Measurements from ENCODE around the gene INKA2.

The INKA2 gene

GRCh38 chr1:111729946-111730681 is 9.1 kb downstream of the INKA2 start:
- no peaks in the 10 kb centered on the region for H3K9me3 ChIP-seq (ENCODE audit: control insufficient read depth, insufficient read depth, low read length)
- H3K4me1 ChIP-seq (ENCODE audit: control insufficient read depth, insufficient read depth, low read length), result peaks cover 12% of the 10 kb centered on the region
- no peak overlapping the region for H3K9ac ChIP-seq (ENCODE audit: low read depth, low read length)
- H3K4me3 ChIP-seq (ENCODE audit: low read depth, low read length), result no peak overlapping the region
- peaks cover 7% of the 10 kb centered on the region for H3K36me3 ChIP-seq (ENCODE audit: control insufficient read depth, insufficient read depth, low read length)
- no peaks in the 10 kb centered on the region for H3K27me3 ChIP-seq (ENCODE audit: control insufficient read depth, insufficient read depth, low read length)

GRCh38 chr1:111729271-111729921 is 9.8 kb downstream of the INKA2 start:
- H3K27me3 ChIP-seq (ENCODE audit: control insufficient read depth, insufficient read depth, low read length), result no peaks in the 10 kb centered on the region
- peaks cover 13% of the 10 kb centered on the region for H3K4me1 ChIP-seq (ENCODE audit: control insufficient read depth, insufficient read depth, low read length)
- no peak overlapping the region for H3K9ac ChIP-seq (ENCODE audit: low read depth, low read length)
- no peaks in the 10 kb centered on the region for H3K9me3 ChIP-seq (ENCODE audit: control insufficient read depth, insufficient read depth, low read length)
- H3K36me3 ChIP-seq (ENCODE audit: control insufficient read depth, insufficient read depth, low read length), result peaks cover 7% of the 10 kb centered on the region
- H3K4me3 ChIP-seq (ENCODE audit: low read depth, low read length), result no peak overlapping the region

GRCh38 chr1:111727056-111727455 is 12.1 kb downstream of the INKA2 start:
- no peaks in the 10 kb centered on the region for H3K9me3 ChIP-seq (ENCODE audit: control insufficient read depth, insufficient read depth, low read length)
- H3K4me3 ChIP-seq (ENCODE audit: low read depth, low read length), result no peak overlapping the region
- no peaks in the 10 kb centered on the region for H3K27me3 ChIP-seq (ENCODE audit: control insufficient read depth, insufficient read depth, low read length)
- H3K9ac ChIP-seq (ENCODE audit: low read depth, low read length), result no peak overlapping the region
- H3K36me3 ChIP-seq (ENCODE audit: control insufficient read depth, insufficient read depth, low read length), result peaks cover 7% of the 10 kb centered on the region
- peaks cover 14% of the 10 kb centered on the region for H3K4me1 ChIP-seq (ENCODE audit: control insufficient read depth, insufficient read depth, low read length)

- peaks cover 7% of the 10 kb centered on the region for H3K36me3 ChIP-seq (ENCODE audit: control insufficient read depth, insufficient read depth, low read length)
- peaks cover 25% of the 10 kb centered on the region for H3K4me1 ChIP-seq (ENCODE audit: control insufficient read depth, insufficient read depth, low read length)
- H3K9me3 ChIP-seq (ENCODE audit: control insufficient read depth, insufficient read depth, low read length), result no peaks in the 10 kb centered on the region
- no peak overlapping the region for H3K9ac ChIP-seq (ENCODE audit: low read depth, low read length)
- no peak overlapping the region for H3K4me3 ChIP-seq (ENCODE audit: low read depth, low read length)
- no peaks in the 10 kb centered on the region for H3K27me3 ChIP-seq (ENCODE audit: control insufficient read depth, insufficient read depth, low read length)
Measured at GRCh38 chr1:111725192-111725591, 14.0 kb downstream of the INKA2 start.

GRCh38 chr1:111723871-111724270 is 15.3 kb downstream of the INKA2 start:
- Histone ChIP-seq H3K27me3 (ENCODE audit: control insufficient read depth, insufficient read depth, low read length) (no peaks in the 10 kb centered on the region), H3K4me1 (ENCODE audit: control insufficient read depth, insufficient read depth, low read length) (peaks cover 19% of the 10 kb centered on the region), H3K4me3 (ENCODE audit: low read depth, low read length) (no peak overlapping the region), H3K9me3 (ENCODE audit: control insufficient read depth, insufficient read depth, low read length) (no peaks in the 10 kb centered on the region), H3K9ac (ENCODE audit: low read depth, low read length) (no peak overlapping the region), H3K36me3 (ENCODE audit: control insufficient read depth, insufficient read depth, low read length) (peaks cover 7% of the 10 kb centered on the region)

GRCh38 chr1:111723091-111723806 is 15.9 kb downstream of the INKA2 start:
- Histone ChIP-seq H3K9ac (ENCODE audit: low read depth, low read length) (no peak overlapping the region), H3K9me3 (ENCODE audit: control insufficient read depth, insufficient read depth, low read length) (no peaks in the 10 kb centered on the region), H3K36me3 (ENCODE audit: control insufficient read depth, insufficient read depth, low read length) (peaks cover 7% of the 10 kb centered on the region), H3K27me3 (ENCODE audit: control insufficient read depth, insufficient read depth, low read length) (no peaks in the 10 kb centered on the region), H3K4me3 (ENCODE audit: low read depth, low read length) (no peak overlapping the region), H3K4me1 (ENCODE audit: control insufficient read depth, insufficient read depth, low read length) (peaks cover 19% of the 10 kb centered on the region)

GRCh38 chr1:111720977-111721786 is 18.0 kb downstream of the INKA2 start:
- Histone ChIP-seq H3K27me3 (ENCODE audit: control insufficient read depth, insufficient read depth, low read length) (no peaks in the 10 kb centered on the region), H3K9ac (ENCODE audit: low read depth, low read length) (no peak overlapping the region), H3K4me1 (ENCODE audit: control insufficient read depth, insufficient read depth, low read length) (peaks cover 19% of the 10 kb centered on the region), H3K9me3 (ENCODE audit: control insufficient read depth, insufficient read depth, low read length) (no peaks in the 10 kb centered on the region), H3K36me3 (ENCODE audit: control insufficient read depth, insufficient read depth, low read length) (no peaks in the 10 kb centered on the region), H3K4me3 (ENCODE audit: low read depth, low read length) (no peak overlapping the region)

GRCh38 chr1:111720274-111720976 is 18.8 kb downstream of the INKA2 start:
- peaks cover 19% of the 10 kb centered on the region for H3K4me1 ChIP-seq (ENCODE audit: control insufficient read depth, insufficient read depth, low read length)
- no peaks in the 10 kb centered on the region for H3K36me3 ChIP-seq (ENCODE audit: control insufficient read depth, insufficient read depth, low read length)
- H3K4me3 ChIP-seq (ENCODE audit: low read depth, low read length), result no peak overlapping the region

GRCh38 chr1:111719674-111720132 is 19.5 kb downstream of the INKA2 start:
- peaks cover 14% of the 10 kb centered on the region for H3K4me1 ChIP-seq (ENCODE audit: control insufficient read depth, insufficient read depth, low read length)
- no peak overlapping the region for H3K4me3 ChIP-seq (ENCODE audit: low read depth, low read length)
- H3K9ac ChIP-seq (ENCODE audit: low read depth, low read length), result no peak overlapping the region
- no peaks in the 10 kb centered on the region for H3K9me3 ChIP-seq (ENCODE audit: control insufficient read depth, insufficient read depth, low read length)
- no peaks in the 10 kb centered on the region for H3K27me3 ChIP-seq (ENCODE audit: control insufficient read depth, insufficient read depth, low read length)
- H3K36me3 ChIP-seq (ENCODE audit: control insufficient read depth, insufficient read depth, low read length), result no peaks in the 10 kb centered on the region

More at GRCh38 chr1:111720274-111720976, 18.8 kb downstream of the INKA2 start:
- Histone ChIP-seq H3K9me3 (ENCODE audit: control insufficient read depth, insufficient read depth, low read length) (no peaks in the 10 kb centered on the region), H3K9ac (ENCODE audit: low read depth, low read length) (no peak overlapping the region), H3K27me3 (ENCODE audit: control insufficient read depth, insufficient read depth, low read length) (no peaks in the 10 kb centered on the region)

GRCh38 chr1:111719135-111719534 is 20.1 kb downstream of the INKA2 start:
- no peak overlapping the region for H3K4me3 ChIP-seq (ENCODE audit: low read depth, low read length)
- peaks cover 14% of the 10 kb centered on the region for H3K4me1 ChIP-seq (ENCODE audit: control insufficient read depth, insufficient read depth, low read length)
- H3K36me3 ChIP-seq (ENCODE audit: control insufficient read depth, insufficient read depth, low read length), result no peaks in the 10 kb centered on the region
- H3K9me3 ChIP-seq (ENCODE audit: control insufficient read depth, insufficient read depth, low read length), result no peaks in the 10 kb centered on the region
- no peak overlapping the region for H3K9ac ChIP-seq (ENCODE audit: low read depth, low read length)
- no peaks in the 10 kb centered on the region for H3K27me3 ChIP-seq (ENCODE audit: control insufficient read depth, insufficient read depth, low read length)

- Histone ChIP-seq H3K4me1 (ENCODE audit: control insufficient read depth, insufficient read depth, low read length) (peaks cover 12% of the 10 kb centered on the region), H3K9me3 (ENCODE audit: control insufficient read depth, insufficient read depth, low read length) (no peaks in the 10 kb centered on the region), H3K9ac (ENCODE audit: low read depth, low read length) (no peak overlapping the region), H3K36me3 (ENCODE audit: control insufficient read depth, insufficient read depth, low read length) (no peaks in the 10 kb centered on the region), H3K27me3 (ENCODE audit: control insufficient read depth, insufficient read depth, low read length) (no peaks in the 10 kb centered on the region), H3K4me3 (ENCODE audit: low read depth, low read length) (no peak overlapping the region)
Measured at GRCh38 chr1:111717450-111717849, 21.7 kb downstream of the INKA2 start.

Measured in iPS-15b (cell line).